IMR-90 (cell line): ENCODE measurements around the gene CGB7.

Source experiments
- POLR2A ChIP-seq: IDR thresholded peaks from 2 replicates; pipeline ENCODE4 v1.6.1; 2012; ENCODE audit warnings: mild to moderate bottlenecking, low read depth, low read length
- RAD21 ChIP-seq: IDR thresholded peaks from 2 replicates; pipeline ENCODE4 v1.6.1; 2012; ENCODE audit warnings: low read length, improper control_type of control experiment
- RFX5 ChIP-seq: IDR thresholded peaks from 2 replicates; pipeline ENCODE4 v1.8.0; 2012; ENCODE audit warnings: low read depth, mild to moderate bottlenecking, low read length, moderate library complexity
- TF ChIP-seq, protein P1 (sequence below): conservative IDR thresholded peaks from 2 replicates; pipeline ENCODE4 v1.5.1; 2012; ENCODE audit warnings: mild to moderate bottlenecking, low read depth, low read length, improper control_type of control experiment

DNA sequence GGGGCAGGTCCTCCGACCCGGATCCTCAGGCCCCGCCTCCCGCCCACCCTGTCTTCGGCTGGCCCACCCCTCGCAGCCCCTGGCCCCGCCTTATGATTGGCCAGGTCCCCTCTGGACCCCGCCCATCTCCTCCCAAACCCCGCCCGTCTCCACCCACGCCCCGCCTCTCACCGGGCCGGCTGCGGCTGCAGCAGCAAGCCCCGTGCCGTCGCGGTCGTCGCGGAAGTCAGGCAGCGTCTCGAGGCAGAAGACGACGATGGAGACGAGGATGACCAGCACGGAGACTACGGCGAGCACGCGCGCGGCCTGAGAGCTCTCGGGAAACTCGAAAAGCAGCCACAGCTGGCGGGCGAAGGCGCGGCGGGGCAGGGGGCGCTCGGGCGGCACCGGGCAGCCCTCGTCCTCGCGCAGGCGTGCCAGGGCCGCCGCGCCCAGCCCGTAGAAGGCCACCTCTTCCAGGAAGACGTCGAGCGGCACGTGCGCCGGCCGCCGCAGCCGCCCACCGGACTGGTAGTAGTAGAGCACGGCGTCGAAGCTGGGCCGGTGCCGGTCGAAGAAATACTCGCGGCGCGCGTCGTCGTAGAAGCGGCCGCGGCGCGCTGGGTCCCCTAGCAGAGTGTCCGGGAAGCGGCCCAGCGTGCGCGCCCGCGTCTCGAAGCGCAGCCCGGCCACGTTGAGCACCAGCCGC lies 14.5 kb upstream of the CGB7 start:
- TF ChIP-seq, protein P1, sequence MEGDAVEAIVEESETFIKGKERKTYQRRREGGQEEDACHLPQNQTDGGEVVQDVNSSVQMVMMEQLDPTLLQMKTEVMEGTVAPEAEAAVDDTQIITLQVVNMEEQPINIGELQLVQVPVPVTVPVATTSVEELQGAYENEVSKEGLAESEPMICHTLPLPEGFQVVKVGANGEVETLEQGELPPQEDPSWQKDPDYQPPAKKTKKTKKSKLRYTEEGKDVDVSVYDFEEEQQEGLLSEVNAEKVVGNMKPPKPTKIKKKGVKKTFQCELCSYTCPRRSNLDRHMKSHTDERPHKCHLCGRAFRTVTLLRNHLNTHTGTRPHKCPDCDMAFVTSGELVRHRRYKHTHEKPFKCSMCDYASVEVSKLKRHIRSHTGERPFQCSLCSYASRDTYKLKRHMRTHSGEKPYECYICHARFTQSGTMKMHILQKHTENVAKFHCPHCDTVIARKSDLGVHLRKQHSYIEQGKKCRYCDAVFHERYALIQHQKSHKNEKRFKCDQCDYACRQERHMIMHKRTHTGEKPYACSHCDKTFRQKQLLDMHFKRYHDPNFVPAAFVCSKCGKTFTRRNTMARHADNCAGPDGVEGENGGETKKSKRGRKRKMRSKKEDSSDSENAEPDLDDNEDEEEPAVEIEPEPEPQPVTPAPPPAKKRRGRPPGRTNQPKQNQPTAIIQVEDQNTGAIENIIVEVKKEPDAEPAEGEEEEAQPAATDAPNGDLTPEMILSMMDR, result no peak
- no peak for TF ChIP-seq RFX5
- no peak for TF ChIP-seq RAD21
- TF ChIP-seq POLR2A, result no peak
